CD14-positive monocyte (primary cell): ENCODE data around the gene STAT3. TPM values are rescaled to one million over a fixed set of nuclear protein-coding genes. Genes with fewer than 3 reads are reported as not detected.
A peak's percentile ranks its signal among the peaks of the same experiment; 100 is the strongest.

Experiments
- DNase-seq, 3 donors: peaks; one replicate each; pipeline ENCODE4 v3.0.0-alpha.2; 2011 to 2022
- H2AFZ ChIP-seq: 2 replicates; pipeline ENCODE4 v1.6.0; 2012; ENCODE audit warnings: mild to moderate bottlenecking, low read depth, low read length, inconsistent platforms; ENCODE audit not compliant: insufficient read depth, poor library complexity, severe bottlenecking
- H3K27ac ChIP-seq, 2 donors: 1 replicate in 1 of 2; 2 replicates in 1 of 2; pipeline ENCODE4 v1.5.1; 2012 to 2013; ENCODE audit warnings: low read length in 2 of 2, control low read depth in 1 of 2, inconsistent platforms in 1 of 2, low read depth in 1 of 2, mild to moderate bottlenecking in 1 of 2
- H3K27me3 ChIP-seq, 2 donors: one replicate each; pipeline versions ENCODE4 v1.6.0 to v1.6.1; 2011 to 2013; ENCODE audit warnings: low read length in 2 of 2; ENCODE audit not compliant: control insufficient read depth in 2 of 2, insufficient read depth in 2 of 2
- H3K36me3 ChIP-seq, 2 donors: replicated peaks in 1 of 2; 1 replicate in 1 of 2; 2 replicates in 1 of 2; pipeline versions ENCODE4 v1.5.1 to v1.6.1; 2012 to 2013; ENCODE audit warnings: low read length in 2 of 2, control low read depth in 1 of 2, inconsistent platforms in 1 of 2, mild to moderate bottlenecking in 1 of 2; ENCODE audit not compliant: insufficient read depth in 2 of 2, control insufficient read depth in 1 of 2
- H3K4me1 ChIP-seq, 2 donors: 1 replicate in 1 of 2; 2 replicates in 1 of 2; pipeline versions ENCODE4 v1.5.1 to v1.6.1; 2012 to 2013; ENCODE audit warnings: low read length in 2 of 2, control low read depth in 1 of 2, inconsistent platforms in 1 of 2, mild to moderate bottlenecking in 1 of 2, moderate library complexity in 1 of 2; ENCODE audit not compliant: insufficient read depth in 2 of 2, control insufficient read depth in 1 of 2
- H3K4me2 ChIP-seq: replicated peaks from 2 replicates; pipeline ENCODE3; 2012; ENCODE audit warnings: low read length, moderate library complexity, mild to moderate bottlenecking; ENCODE audit not compliant: poor library complexity, severe bottlenecking; ENCODE audit errors: extremely low read depth
- H3K4me3 ChIP-seq, 3 experiments: fragments of 200-600 bp in 1 of 3; sonication (generic) in 1 of 3; replicated peaks in 1 of 3; 1 replicate in 2 of 3; 2 replicates in 1 of 3; pipeline ENCODE4 v1.5.1; 2011 to 2013; ENCODE audit warnings: low read length in 3 of 3, mild to moderate bottlenecking in 3 of 3, control low read depth in 2 of 3, low read depth in 2 of 3, inconsistent platforms in 1 of 3, moderate library complexity in 1 of 3
- H3K79me2 ChIP-seq: 2 replicates; pipeline ENCODE4 v1.6.0; 2012; ENCODE audit warnings: mild to moderate bottlenecking, control low read depth, inconsistent platforms, low read length, moderate library complexity; ENCODE audit not compliant: insufficient read depth
- H3K9ac ChIP-seq: 2 replicates; pipeline ENCODE4 v1.6.0; 2017; ENCODE audit warnings: low read length, mild to moderate bottlenecking; ENCODE audit not compliant: insufficient read depth, poor library complexity, severe bottlenecking
- H3K9me3 ChIP-seq, 2 donors: replicated peaks in 1 of 2; 1 replicate in 1 of 2; 2 replicates in 1 of 2; pipeline versions ENCODE4 v1.5.1 to v1.6.1; 2012 to 2013; ENCODE audit warnings: low read length in 2 of 2, control low read depth in 1 of 2; ENCODE audit not compliant: control insufficient read depth in 1 of 2, insufficient read depth in 1 of 2
- H4K20me1 ChIP-seq: 2 replicates; pipeline ENCODE4 v1.6.0; 2012; ENCODE audit warnings: mild to moderate bottlenecking, low read length, control low read depth, moderate library complexity; ENCODE audit not compliant: insufficient read depth
- H3K27ac Mint-ChIP-seq, 7 donors: one replicate each; pipeline ENCODE4 v1.8.0; 2020; ENCODE audit warnings: mild to moderate bottlenecking in 7 of 7, mixed read lengths in 7 of 7, moderate library complexity in 6 of 7, inconsistent platforms in 2 of 7
- H3K27me3 Mint-ChIP-seq, 3 donors: one replicate each; pipeline ENCODE4 v1.8.0; 2021 to 2022; ENCODE audit warnings: low read depth in 3 of 3, mild to moderate bottlenecking in 3 of 3, mixed read lengths in 3 of 3, moderate library complexity in 3 of 3, inconsistent platforms in 1 of 3
- H3K36me3 Mint-ChIP-seq, 2 donors: one replicate each; pipeline ENCODE4 v1.8.0; 2020; ENCODE audit warnings: mixed read lengths in 2 of 2, inconsistent platforms in 1 of 2, mild to moderate bottlenecking in 1 of 2
- H3K4me1 Mint-ChIP-seq: one replicate; pipeline ENCODE4 v1.8.0; 2020; ENCODE audit warnings: mild to moderate bottlenecking, mixed read lengths
- H3K4me3 Mint-ChIP-seq, 2 donors: one replicate each; pipeline ENCODE4 v1.8.0; 2020; ENCODE audit warnings: mild to moderate bottlenecking in 2 of 2, mixed read lengths in 2 of 2, moderate library complexity in 1 of 2
- H3K9me3 Mint-ChIP-seq, 7 donors: one replicate each; pipeline ENCODE4 v1.8.0; 2020 to 2022; ENCODE audit warnings: mixed read lengths in 7 of 7, mild to moderate bottlenecking in 6 of 7, moderate library complexity in 6 of 7, inconsistent platforms in 2 of 7
- WGBS: methylation state at CpG from one replicate; pipeline ENCODE4 v1.1.5; 2013; ENCODE audit warnings: missing lambda C conversion rate; ENCODE audit not compliant: insufficient coverage; 5-methylcytosine and 5-hydroxymethylcytosine counted together
- intact Hi-C, 2 donors: fragments of 100-400 bp; cut with micrococcal nuclease; formaldehyde crosslinking; loops; one replicate each; pipeline versions ENCODE4 v1.15.0 to v1.15.1; 2023
- polyA plus RNA-seq, 3 donors: library from polyadenylated mRNA; depleted of rRNA in 1 of 3; unstranded in 2 of 3; stranded (reverse) in 1 of 3; fragments of 300-500 nt in 2 of 3; fragments of >200 nt in 1 of 3; fragmentation: Illumina TruSeq in 2 of 3; gene quantifications; 1 replicate in 2 of 3; 2 replicates in 1 of 3; pipeline ENCODE4 v1.2.3, GENCODE V29; 2012 to 2021
- TF ChIP-seq, protein P1 (sequence below): fragments of 200-600 bp; IDR thresholded peaks from one replicate; pipeline ENCODE4 v1.8.0; 2022; ENCODE audit warnings: antibody characterized with exemption, mild to moderate bottlenecking

Gene STAT3
- polyA plus RNA-seq, 3 donors, result 73.0 to 155 (median 110) TPM

DNA sequence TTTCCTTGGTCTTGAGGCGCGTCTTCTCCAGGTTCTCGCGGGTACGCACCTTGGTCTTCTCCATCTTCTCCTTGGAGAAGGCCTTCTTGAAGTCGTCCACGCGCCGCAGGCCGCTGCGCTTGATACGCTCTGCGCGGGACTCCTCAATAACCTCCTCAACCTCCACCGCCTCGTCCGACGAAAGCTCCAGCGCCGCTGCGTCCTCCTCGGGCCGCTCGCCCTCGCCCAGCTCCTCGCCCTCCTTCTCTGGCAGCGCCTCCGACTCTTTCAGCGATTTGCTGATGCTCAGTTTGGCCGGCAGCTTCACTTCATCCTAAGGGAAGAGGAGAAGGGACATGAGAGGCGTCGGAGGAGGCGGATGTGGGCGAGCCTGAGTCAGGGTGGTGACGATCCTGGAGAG, 16.8 kb upstream of the STAT3 start:
- no peaks in the 10 kb centered on the region for H4K20me1 ChIP-seq
- peak overlapping the region in 1 of 2 donors; percentile 9 for H3K4me3 Mint-ChIP-seq
- no peak overlapping the region for H3K4me2 ChIP-seq
- no peak overlapping the region for H3K27ac Mint-ChIP-seq
- H3K4me1 Mint-ChIP-seq, result peaks cover 18% of the 10 kb centered on the region
- H3K27me3 Mint-ChIP-seq, result peaks cover 13 to 17% (median 15%) of the 10 kb centered on the region in 3 donors
- no peaks in the 10 kb centered on the region for H3K36me3 ChIP-seq
- no peak for DNase-seq
- intact Hi-C loops, result no loop called here
- H3K36me3 Mint-ChIP-seq, result no peaks in the 10 kb centered on the region
- no peak overlapping the region for H3K9ac ChIP-seq
- no peaks in the 10 kb centered on the region for H3K9me3 ChIP-seq
- H3K4me1 ChIP-seq, result peaks cover 14 to 17% of the 10 kb centered on the region in 2 donors
- no peak overlapping the region for H3K27ac ChIP-seq
- no peaks in the 10 kb centered on the region for H3K79me2 ChIP-seq
- TF ChIP-seq, protein P1, sequence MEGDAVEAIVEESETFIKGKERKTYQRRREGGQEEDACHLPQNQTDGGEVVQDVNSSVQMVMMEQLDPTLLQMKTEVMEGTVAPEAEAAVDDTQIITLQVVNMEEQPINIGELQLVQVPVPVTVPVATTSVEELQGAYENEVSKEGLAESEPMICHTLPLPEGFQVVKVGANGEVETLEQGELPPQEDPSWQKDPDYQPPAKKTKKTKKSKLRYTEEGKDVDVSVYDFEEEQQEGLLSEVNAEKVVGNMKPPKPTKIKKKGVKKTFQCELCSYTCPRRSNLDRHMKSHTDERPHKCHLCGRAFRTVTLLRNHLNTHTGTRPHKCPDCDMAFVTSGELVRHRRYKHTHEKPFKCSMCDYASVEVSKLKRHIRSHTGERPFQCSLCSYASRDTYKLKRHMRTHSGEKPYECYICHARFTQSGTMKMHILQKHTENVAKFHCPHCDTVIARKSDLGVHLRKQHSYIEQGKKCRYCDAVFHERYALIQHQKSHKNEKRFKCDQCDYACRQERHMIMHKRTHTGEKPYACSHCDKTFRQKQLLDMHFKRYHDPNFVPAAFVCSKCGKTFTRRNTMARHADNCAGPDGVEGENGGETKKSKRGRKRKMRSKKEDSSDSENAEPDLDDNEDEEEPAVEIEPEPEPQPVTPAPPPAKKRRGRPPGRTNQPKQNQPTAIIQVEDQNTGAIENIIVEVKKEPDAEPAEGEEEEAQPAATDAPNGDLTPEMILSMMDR, result no peak
- H3K4me3 ChIP-seq, result no peak overlapping the region
- H3K9me3 Mint-ChIP-seq, result peaks cover 0 to 2% (median 0%) of the 10 kb centered on the region in 7 donors
- H2AFZ ChIP-seq, result no peak overlapping the region
- over 99% methylated on average over 24 of the region's 35 CpGs for WGBS
- H3K27me3 ChIP-seq, result peaks cover 0 to 7% of the 10 kb centered on the region in 2 donors

DNA sequence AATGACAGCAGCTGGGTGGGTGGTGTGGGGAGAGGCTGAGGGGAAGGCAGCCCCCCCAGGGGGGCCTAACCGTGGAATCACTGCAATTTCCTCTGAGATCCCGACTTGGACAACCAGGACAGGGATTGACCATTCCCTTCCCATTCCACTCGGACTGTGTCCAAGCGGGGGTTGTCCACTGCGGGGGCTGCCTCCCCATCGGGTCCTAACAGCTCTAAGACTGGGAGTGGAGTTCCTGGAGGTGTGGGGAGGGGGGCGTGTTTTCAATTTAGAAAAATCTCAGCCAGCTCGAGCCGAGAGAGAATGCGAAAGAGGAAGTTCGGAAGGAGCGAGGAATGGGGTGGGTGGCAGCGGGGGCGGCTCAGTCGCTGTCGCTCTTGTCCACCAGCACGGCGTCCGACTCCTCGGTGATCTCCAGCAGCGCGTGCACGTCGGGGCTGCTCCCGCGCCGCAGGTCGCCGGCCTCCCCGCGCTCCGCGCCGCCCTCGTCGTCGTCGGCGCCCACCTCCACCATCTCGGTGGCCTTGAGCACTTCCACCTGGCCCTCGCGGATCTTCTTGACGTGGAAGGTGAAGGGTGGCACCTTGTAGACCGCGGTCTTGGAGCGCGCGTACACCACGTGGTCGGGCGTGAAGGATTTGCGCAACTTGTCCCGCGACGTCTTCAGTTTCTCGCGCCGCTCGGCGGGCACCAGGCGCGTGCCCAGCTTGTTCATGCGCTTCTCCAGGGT, 16.2 kb upstream of the STAT3 start:
- TF ChIP-seq, protein P1, result no peak
- Mint-ChIP-seq H3K9me3 (peaks cover 0 to 2% (median 0%) of the 10 kb centered on the region in 7 donors), H3K27me3 (peaks cover 9 to 15% (median 13%) of the 10 kb centered on the region in 3 donors), H3K4me3 (peak overlapping the region in 1 of 2 donors; percentile 37), H3K27ac (no peak overlapping the region), H3K4me1 (peaks cover 20% of the 10 kb centered on the region), H3K36me3 (no peaks in the 10 kb centered on the region)
- Histone ChIP-seq H3K4me1 (peaks cover 14 to 17% of the 10 kb centered on the region in 2 donors), H4K20me1 (no peaks in the 10 kb centered on the region), H3K9me3 (no peaks in the 10 kb centered on the region), H3K36me3 (no peaks in the 10 kb centered on the region), H3K9ac (no peak overlapping the region), H2AFZ (no peak overlapping the region), H3K4me3 (no peak overlapping the region), H3K27ac (no peak overlapping the region), H3K4me2 (no peak overlapping the region), H3K27me3 (peaks cover 0 to 7% of the 10 kb centered on the region in 2 donors), H3K79me2 (no peaks in the 10 kb centered on the region)
- no peak for DNase-seq
- 90% methylated on average over 58 of the region's 63 CpGs for WGBS
- intact Hi-C loops, result loop anchor here in 1 of 2 donors (5.0 kb wide), 1 partner anchor 42 kb away; no protein-coding TSS in a partner anchor
